Left lung (tissue), 10 donors: Measurements from ENCODE around the gene FCRL4. TPM values are rescaled to one million over a fixed set of nuclear protein-coding genes. Genes with fewer than 3 reads are reported as not detected.

Experiments used
- ATAC-seq: fragments of 200-7000 bp; cut with Tn5 transposase; one replicate; pipeline ENCODE4 v1.9.1; 2020; ENCODE audit warnings: moderate library complexity
- DNase-seq, 4 donors: peaks; one replicate each; pipeline ENCODE4 v3.0.0-alpha.2; 2013 to 2020
- H3K27ac ChIP-seq, 2 donors: fragments of 200-600 bp; sonication (generic) in 1 of 2; one replicate each; pipeline versions ENCODE4 v1.5.0 to v1.8.0; 2020 to 2021
- H3K27me3 ChIP-seq, 2 donors: fragments of 200-600 bp; sonication (generic) in 1 of 2; one replicate each; pipeline versions ENCODE4 v1.5.0 to v1.8.0; 2020 to 2021
- H3K36me3 ChIP-seq, 2 donors: fragments of 200-600 bp; sonication (generic) in 1 of 2; one replicate each; pipeline versions ENCODE4 v1.5.0 to v1.8.0; 2020 to 2021
- H3K4me1 ChIP-seq, 2 donors: fragments of 200-600 bp; one replicate each; pipeline ENCODE4 v1.8.0; 2021
- H3K4me3 ChIP-seq, 2 donors: fragments of 200-600 bp; sonication (generic) in 1 of 2; one replicate each; pipeline versions ENCODE4 v1.5.0 to v1.8.0; 2020 to 2021; ENCODE audit warnings: mild to moderate bottlenecking in 1 of 2
- H3K9me3 ChIP-seq, 2 donors: fragments of 200-600 bp; sonication (generic) in 1 of 2; one replicate each; pipeline versions ENCODE4 v1.5.0 to v1.8.0; 2020 to 2021
- intact Hi-C, 2 donors: fragments of 100-400 bp; cut with DNase I; formaldehyde crosslinking; loops; one replicate each; pipeline versions ENCODE4 v1.11.2 to v1.14.2; 2022
- polyA plus RNA-seq, 6 donors: library from polyadenylated mRNA; unstranded; fragments of 120-200 nt; gene quantifications; one replicate each; pipeline ENCODE4 v1.2.1, GENCODE V29; 2013; ENCODE audit not compliant: insufficient read length in 6 of 6
- total RNA-seq, 2 donors: library from RNA; stranded (reverse); fragmentation: NEBNext Ultra II Directional; extraction: Animal tissue kit (Norgen Biotek cat#: 25700); gene quantifications; one replicate each; pipeline ENCODE4 v1.2.1, GENCODE V29; 2021
- TF ChIP-seq, protein P1 (sequence below), 2 donors: fragments of 200-600 bp; sonication (generic) in 1 of 2; IDR thresholded peaks; one replicate each; pipeline versions ENCODE4 v1.5.0 to v1.8.0; 2021; ENCODE audit warnings: antibody characterized with exemption in 2 of 2
- donor health status: DM: no; HTN: yes; CAD: no.
- donor health status: DM: no; HTN: no; CAD: no.

FCRL4 gene
- total and polyA plus RNA-seq, 8 donors = not detected

DNA sequence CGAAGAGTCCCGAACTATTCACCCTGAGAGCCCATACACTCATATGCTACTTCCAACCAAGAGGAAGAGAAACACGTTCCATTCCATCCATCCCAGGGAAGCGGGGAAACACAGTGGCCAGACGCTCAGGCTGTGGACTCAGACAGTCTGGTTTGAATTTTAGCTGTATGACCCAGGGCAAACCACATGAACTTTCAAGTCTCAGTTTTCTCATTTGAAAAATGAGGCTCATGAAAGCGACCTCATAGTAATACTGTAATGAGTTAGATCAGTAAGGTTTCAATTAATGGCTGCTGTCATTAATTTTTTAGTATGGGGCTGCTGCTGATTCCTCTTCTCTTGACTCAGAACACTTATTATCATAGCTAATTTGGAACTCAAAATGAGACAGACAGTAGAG is 1.5 kb downstream of the FCRL4 start:
- intact Hi-C loops = no loop called here
- TF ChIP-seq, protein P1, sequence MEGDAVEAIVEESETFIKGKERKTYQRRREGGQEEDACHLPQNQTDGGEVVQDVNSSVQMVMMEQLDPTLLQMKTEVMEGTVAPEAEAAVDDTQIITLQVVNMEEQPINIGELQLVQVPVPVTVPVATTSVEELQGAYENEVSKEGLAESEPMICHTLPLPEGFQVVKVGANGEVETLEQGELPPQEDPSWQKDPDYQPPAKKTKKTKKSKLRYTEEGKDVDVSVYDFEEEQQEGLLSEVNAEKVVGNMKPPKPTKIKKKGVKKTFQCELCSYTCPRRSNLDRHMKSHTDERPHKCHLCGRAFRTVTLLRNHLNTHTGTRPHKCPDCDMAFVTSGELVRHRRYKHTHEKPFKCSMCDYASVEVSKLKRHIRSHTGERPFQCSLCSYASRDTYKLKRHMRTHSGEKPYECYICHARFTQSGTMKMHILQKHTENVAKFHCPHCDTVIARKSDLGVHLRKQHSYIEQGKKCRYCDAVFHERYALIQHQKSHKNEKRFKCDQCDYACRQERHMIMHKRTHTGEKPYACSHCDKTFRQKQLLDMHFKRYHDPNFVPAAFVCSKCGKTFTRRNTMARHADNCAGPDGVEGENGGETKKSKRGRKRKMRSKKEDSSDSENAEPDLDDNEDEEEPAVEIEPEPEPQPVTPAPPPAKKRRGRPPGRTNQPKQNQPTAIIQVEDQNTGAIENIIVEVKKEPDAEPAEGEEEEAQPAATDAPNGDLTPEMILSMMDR (IDR thresholded peaks at IDR 0.05) = no peak
- ATAC-seq = no peak
- no peak overlapping the region for H3K4me3 ChIP-seq
- H3K27ac ChIP-seq = no peak overlapping the region
- no peaks in the 10 kb centered on the region for H3K4me1 ChIP-seq
- no peaks in the 10 kb centered on the region for H3K9me3 ChIP-seq
- no peaks in the 10 kb centered on the region for H3K36me3 ChIP-seq
- no peak for DNase-seq
- H3K27me3 ChIP-seq = peaks cover 0 to 49% of the 10 kb centered on the region in 2 donors

GRCh38 chr1:157595356-157595755 is 2.5 kb downstream of the FCRL4 start:
- H3K4me1 ChIP-seq = no peaks in the 10 kb centered on the region
- H3K27me3 ChIP-seq = peaks cover 0 to 51% of the 10 kb centered on the region in 2 donors
- H3K27ac ChIP-seq = no peak overlapping the region
- no peak for ATAC-seq
- H3K36me3 ChIP-seq = no peaks in the 10 kb centered on the region
- intact Hi-C loops = no loop called here
- no peak overlapping the region for H3K4me3 ChIP-seq
- no peak for DNase-seq
- TF ChIP-seq, protein P1 (IDR thresholded peaks at IDR 0.05) = no peak
- H3K9me3 ChIP-seq = no peaks in the 10 kb centered on the region

- no peak overlapping the region for H3K27ac ChIP-seq
- no peaks in the 10 kb centered on the region for H3K36me3 ChIP-seq
- no peaks in the 10 kb centered on the region for H3K4me1 ChIP-seq
- H3K4me3 ChIP-seq = no peak overlapping the region
- DNase-seq (no peak), ATAC-seq (no peak)
- H3K9me3 ChIP-seq = peaks cover 0 to 5% of the 10 kb centered on the region in 2 donors
- intact Hi-C loops = no loop called here
- TF ChIP-seq, protein P1 (IDR thresholded peaks at IDR 0.05) = no peak
- peaks cover 0 to 59% of the 10 kb centered on the region in 2 donors for H3K27me3 ChIP-seq
Observed at GRCh38 chr1:157585984-157586383, 11.9 kb downstream of the FCRL4 start.

- peaks cover 0 to 46% of the 10 kb centered on the region in 2 donors for H3K27me3 ChIP-seq
- TF ChIP-seq, protein P1 (IDR thresholded peaks at IDR 0.05) = no peak
- no peaks in the 10 kb centered on the region for H3K4me1 ChIP-seq
- DNase-seq = no peak
- no peak for ATAC-seq
- peaks cover 0 to 5% of the 10 kb centered on the region in 2 donors for H3K9me3 ChIP-seq
- no peaks in the 10 kb centered on the region for H3K36me3 ChIP-seq
- H3K27ac ChIP-seq = no peak overlapping the region
- H3K4me3 ChIP-seq = no peak overlapping the region
- intact Hi-C loops = no loop called here
Observed at GRCh38 chr1:157584503-157584902, 13.4 kb downstream of the FCRL4 start.

- ATAC-seq (no peak), DNase-seq (no peak)
- no peaks in the 10 kb centered on the region for H3K4me1 ChIP-seq
- no peaks in the 10 kb centered on the region for H3K36me3 ChIP-seq
- intact Hi-C loops = no loop called here
- TF ChIP-seq, protein P1 (IDR thresholded peaks at IDR 0.05) = no peak
- no peak overlapping the region for H3K27ac ChIP-seq
- H3K9me3 ChIP-seq = peaks cover 0 to 5% of the 10 kb centered on the region in 2 donors
- H3K4me3 ChIP-seq = no peak overlapping the region
- peaks cover 0 to 20% of the 10 kb centered on the region in 2 donors for H3K27me3 ChIP-seq
Observed at GRCh38 chr1:157580828-157581210, 17.1 kb downstream of the FCRL4 start.
